ENCODE measurements around the gene DYNLL1. TPM values are rescaled to one million over a fixed set of nuclear protein-coding genes. Genes with fewer than 3 reads are reported as not detected.

The DYNLL1 gene
- polyA plus RNA-seq, 1 experiment: 358 TPM

- POLR2A ChIA-PET: interaction anchor here (0.8 kb wide), 1 partner anchor 42 kb away, joined by 3 read pairs; the partner anchor contains the start of gene POP5
- DNase-seq (ENCODE audit: low read depth): no peak
- peaks cover 2% of the 10 kb centered on the region for H3K36me3 ChIP-seq (ENCODE audit: control insufficient read depth, insufficient read depth, low read length)
- H3K4me3 ChIP-seq (ENCODE audit: low read depth, low read length): no peak overlapping the region
- no peaks in the 10 kb centered on the region for H3K27me3 ChIP-seq (ENCODE audit: control insufficient read depth, insufficient read depth, low read length)
- CTCF ChIA-PET: interaction anchor here (1.4 kb wide), 1 partner anchor 214 kb away, joined by 3 read pairs; no protein-coding TSS in a partner anchor
- TF ChIP-seq, protein P1, sequence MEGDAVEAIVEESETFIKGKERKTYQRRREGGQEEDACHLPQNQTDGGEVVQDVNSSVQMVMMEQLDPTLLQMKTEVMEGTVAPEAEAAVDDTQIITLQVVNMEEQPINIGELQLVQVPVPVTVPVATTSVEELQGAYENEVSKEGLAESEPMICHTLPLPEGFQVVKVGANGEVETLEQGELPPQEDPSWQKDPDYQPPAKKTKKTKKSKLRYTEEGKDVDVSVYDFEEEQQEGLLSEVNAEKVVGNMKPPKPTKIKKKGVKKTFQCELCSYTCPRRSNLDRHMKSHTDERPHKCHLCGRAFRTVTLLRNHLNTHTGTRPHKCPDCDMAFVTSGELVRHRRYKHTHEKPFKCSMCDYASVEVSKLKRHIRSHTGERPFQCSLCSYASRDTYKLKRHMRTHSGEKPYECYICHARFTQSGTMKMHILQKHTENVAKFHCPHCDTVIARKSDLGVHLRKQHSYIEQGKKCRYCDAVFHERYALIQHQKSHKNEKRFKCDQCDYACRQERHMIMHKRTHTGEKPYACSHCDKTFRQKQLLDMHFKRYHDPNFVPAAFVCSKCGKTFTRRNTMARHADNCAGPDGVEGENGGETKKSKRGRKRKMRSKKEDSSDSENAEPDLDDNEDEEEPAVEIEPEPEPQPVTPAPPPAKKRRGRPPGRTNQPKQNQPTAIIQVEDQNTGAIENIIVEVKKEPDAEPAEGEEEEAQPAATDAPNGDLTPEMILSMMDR (IDR thresholded peaks at IDR 0.05; ENCODE audit: insufficient read depth, low read depth, low read length): no peak
Observed at GRCh38 chr12:120539303-120539702, 43.4 kb downstream of the DYNLL1 start.

- POLR2A ChIA-PET: no interaction called here
- H3K4me3 ChIP-seq (ENCODE audit: low read depth, low read length): no peak overlapping the region
Observed at GRCh38 chr12:120540445-120540844, 44.5 kb downstream of the DYNLL1 start.

GRCh38 chr12:120542166-120542565 is 46.3 kb downstream of the DYNLL1 start:
- no peak for DNase-seq (ENCODE audit: low read depth)
- Histone ChIP-seq H3K36me3 (ENCODE audit: control insufficient read depth, insufficient read depth, low read length) (peaks cover 6% of the 10 kb centered on the region), H3K27me3 (ENCODE audit: control insufficient read depth, insufficient read depth, low read length) (no peaks in the 10 kb centered on the region), H3K4me3 (ENCODE audit: low read depth, low read length) (no peak overlapping the region)
- POLR2A ChIA-PET: no interaction called here
- TF ChIP-seq, protein P1 (IDR thresholded peaks at IDR 0.05; ENCODE audit: insufficient read depth, low read depth, low read length): no peak
- CTCF ChIA-PET: no interaction called here

More at GRCh38 chr12:120540445-120540844, 44.5 kb downstream of the DYNLL1 start:
- TF ChIP-seq, protein P1 (IDR thresholded peaks at IDR 0.05; ENCODE audit: insufficient read depth, low read depth, low read length): no peak
- CTCF ChIA-PET: no interaction called here
- Histone ChIP-seq H3K36me3 (ENCODE audit: control insufficient read depth, insufficient read depth, low read length) (peaks cover 3% of the 10 kb centered on the region), H3K27me3 (ENCODE audit: control insufficient read depth, insufficient read depth, low read length) (no peaks in the 10 kb centered on the region)
- no peak for DNase-seq (ENCODE audit: low read depth)

DNA sequence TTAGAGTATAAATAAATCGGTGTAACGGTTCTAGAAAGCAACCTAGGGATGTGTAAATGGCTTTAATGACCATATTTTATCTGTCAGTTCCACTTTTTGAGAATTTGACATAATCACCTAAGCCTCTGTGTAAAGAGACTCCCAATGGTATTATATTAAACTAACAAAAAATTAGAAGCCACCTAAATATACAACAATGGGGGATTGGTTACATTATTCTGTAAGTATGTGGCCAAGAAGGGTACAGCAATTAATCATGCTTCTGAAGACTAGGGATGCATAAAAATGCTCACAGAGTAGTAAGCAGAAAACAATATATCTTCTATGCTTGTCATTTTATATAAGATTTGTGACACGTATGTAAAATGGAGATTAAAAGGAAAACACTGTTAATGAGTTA is 48.8 kb downstream of the DYNLL1 start:
- Histone ChIP-seq H3K36me3 (ENCODE audit: control insufficient read depth, insufficient read depth, low read length) (peaks cover 17% of the 10 kb centered on the region), H3K27me3 (ENCODE audit: control insufficient read depth, insufficient read depth, low read length) (no peaks in the 10 kb centered on the region), H3K4me3 (ENCODE audit: low read depth, low read length) (no peak overlapping the region)
- no peak for DNase-seq (ENCODE audit: low read depth)
- CTCF ChIA-PET: interaction anchor here (0.6 kb wide), 1 partner anchor 22 kb away, joined by 3 read pairs; no protein-coding TSS in a partner anchor
- TF ChIP-seq, protein P1 (IDR thresholded peaks at IDR 0.05; ENCODE audit: insufficient read depth, low read depth, low read length): no peak
- POLR2A ChIA-PET: no interaction called here

- peaks cover 18% of the 10 kb centered on the region for H3K36me3 ChIP-seq (ENCODE audit: control insufficient read depth, insufficient read depth, low read length)
- CTCF ChIA-PET: no interaction called here
Observed at GRCh38 chr12:120546050-120546386, 50.1 kb downstream of the DYNLL1 start.

More at GRCh38 chr12:120546050-120546386, 50.1 kb downstream of the DYNLL1 start:
- POLR2A ChIA-PET: interaction anchor here (0.7 kb wide), 1 partner anchor 78 kb away, joined by 4 read pairs; no protein-coding TSS in a partner anchor
- no peak for DNase-seq (ENCODE audit: low read depth)
- H3K27me3 ChIP-seq (ENCODE audit: control insufficient read depth, insufficient read depth, low read length): no peaks in the 10 kb centered on the region
- TF ChIP-seq, protein P1 (IDR thresholded peaks at IDR 0.05; ENCODE audit: insufficient read depth, low read depth, low read length): no peak
- H3K4me3 ChIP-seq (ENCODE audit: low read depth, low read length): no peak overlapping the region

Small RNA genes lying within 50 kb of the gene (small RNA-seq; reads per million reads assigned to genes)
- not detected for gene RF00019 (ENCODE audit: insufficient read length, low read depth, low replicate concordance)

Other genes with a start within 250 kb of the DYNLL1 start
- 23.9 and 41.8 TPM in 2 replicates for gene PXN, start 230.4 kb upstream of the DYNLL1 start, polyA plus RNA-seq (2011; rRNA removed)
- not detected in 2 replicates for gene RNU4-2, start 204.2 kb upstream of the DYNLL1 start, polyA plus RNA-seq (2011; rRNA removed)
- gene RNU4-1, start 202.9 kb upstream of the DYNLL1 start, polyA plus RNA-seq (2011; rRNA removed): not detected in 2 replicates
- gene SIRT4, start 193.8 kb upstream of the DYNLL1 start, polyA plus RNA-seq (2011; rRNA removed): 1.2 and 1.5 TPM in 2 replicates
- gene PLA2G1B, start 168.3 kb upstream of the DYNLL1 start, polyA plus RNA-seq (2011; rRNA removed): not detected in 2 replicates
- not detected in 2 replicates for gene MSI1, start 126.9 kb upstream of the DYNLL1 start, polyA plus RNA-seq (2011; rRNA removed)
- 362 and 557 TPM in 2 replicates for gene COX6A1, start 58.0 kb upstream of the DYNLL1 start, polyA plus RNA-seq (2011; rRNA removed)
- 24.7 and 45.0 TPM in 2 replicates for gene TRIAP1, start 49.7 kb upstream of the DYNLL1 start, polyA plus RNA-seq (2011; rRNA removed)
- 14.8 and 17.9 TPM in 2 replicates for gene GATC, start 49.7 kb upstream of the DYNLL1 start, polyA plus RNA-seq (2011; rRNA removed)
- 88.0 and 108 TPM in 2 replicates for gene SRSF9, start 26.4 kb upstream of the DYNLL1 start, polyA plus RNA-seq (2011; rRNA removed)
- gene COQ5, start 33.0 kb downstream of the DYNLL1 start, polyA plus RNA-seq (2011; rRNA removed): 27.7 and 44.4 TPM in 2 replicates
- 64.1 and 98.8 TPM in 2 replicates for gene RNF10, start 38.2 kb downstream of the DYNLL1 start, polyA plus RNA-seq (2011; rRNA removed)
- 46.7 and 48.0 TPM in 2 replicates for gene POP5, start 85.3 kb downstream of the DYNLL1 start, polyA plus RNA-seq (2011; rRNA removed)
- gene CABP1, start 144.5 kb downstream of the DYNLL1 start, polyA plus RNA-seq (2011; rRNA removed): 0.32 TPM in 1 of 2 replicates, not detected in the other
- 34.3 and 49.4 TPM in 2 replicates for gene MLEC, start 191.0 kb downstream of the DYNLL1 start, polyA plus RNA-seq (2011; rRNA removed)
- 32.0 and 37.0 TPM in 2 replicates for gene UNC119B, start 214.3 kb downstream of the DYNLL1 start, polyA plus RNA-seq (2011; rRNA removed)
- gene ACADS, start 229.7 kb downstream of the DYNLL1 start, polyA plus RNA-seq (2011; rRNA removed): 7.4 and 11.9 TPM in 2 replicates

Measured in BJ (cell line).